GM12878 (cell line): ENCODE data around the gene EGR1. TPM values are rescaled to one million over a fixed set of nuclear protein-coding genes. Genes with fewer than 3 reads are reported as not detected.
A peak's percentile ranks its signal among the peaks of the same experiment; 100 is the strongest.

Source experiments
- ATAC-seq: fragments of 200-7000 bp; cut with Tn5 transposase; 3 replicates; pipeline ENCODE4 v1.9.1; 2020; ENCODE audit warnings: mild to moderate bottlenecking, moderate library complexity
- BruUV-seq: library from RNA; stranded (reverse); fragments of 400-500 nt; replicated peaks from 2 replicates; lab custom pipeline; 2021; lab: Mats Ljungman, UMichigan
- CTCF ChIA-PET: fragments of 300-600 bp; sonication (Branson Sonifier 250); formaldehyde crosslinking; extraction: SDS; loops from one replicate; lab custom pipeline; 2021; ENCODE audit warnings: inconsistent platforms; lab: Yijun Ruan, JAX
- POLR2A ChIA-PET: fragments of 350-600 bp; formaldehyde crosslinking; extraction: SDS; loops from one replicate; lab custom pipeline; 2021; ENCODE audit warnings: inconsistent platforms; lab: Charles Lee
- RAD21 ChIA-PET: fragments of 300-600 bp; sonication (Branson Sonifier 250); formaldehyde crosslinking; loops from one replicate; lab custom pipeline; 2023; ENCODE audit warnings: antibody characterized with exemption; ENCODE audit not compliant: unreplicated experiment; lab: Charles Lee
- SMC1A ChIA-PET: fragments of 300-600 bp; sonication (Branson Sonifier 250); formaldehyde crosslinking; loops from one replicate; lab custom pipeline; 2023; ENCODE audit not compliant: unreplicated experiment, uncharacterized antibody; lab: Charles Lee
- DNase-seq: peaks from one replicate; pipeline ENCODE4 v3.0.0-alpha.2; 2011; ENCODE audit warnings: low read depth, low spot score
- FAIRE-seq: peaks from 3 replicates; lab custom pipeline; 2011; peaks lifted over from hg19 to GRCh38; lab: Jason Lieb, UNC
- H2AFZ ChIP-seq: 2 replicates; pipeline ENCODE4 v1.6.0; 2011; ENCODE audit warnings: low read depth, low read length, control low read depth; ENCODE audit not compliant: control insufficient read depth
- H3K27ac ChIP-seq: 2 replicates; pipeline ENCODE4 v1.5.1; 2011; ENCODE audit warnings: control low read depth; ENCODE audit not compliant: control insufficient read depth, insufficient read depth
- H3K27me3 ChIP-seq, 2 experiments: replicated peaks in 1 of 2; 2 replicates each; pipeline versions ENCODE4 v1.6.0 to v1.6.1; 2011; ENCODE audit warnings: low read length in 1 of 2; ENCODE audit not compliant: control insufficient read depth in 2 of 2, insufficient read depth in 2 of 2
- H3K36me3 ChIP-seq, 2 experiments: 2 replicates each; pipeline ENCODE4 v1.5.1; 2011; ENCODE audit warnings: low read length in 1 of 2; ENCODE audit not compliant: control insufficient read depth in 2 of 2, insufficient read depth in 2 of 2
- H3K4me1 ChIP-seq: 2 replicates; pipeline ENCODE4 v1.6.1; 2011; ENCODE audit warnings: mild to moderate bottlenecking, low read length, moderate library complexity, mixed read lengths; ENCODE audit not compliant: control insufficient read depth, insufficient read depth
- H3K4me2 ChIP-seq: 2 replicates; pipeline ENCODE4 v1.6.0; 2011; ENCODE audit warnings: control low read depth; ENCODE audit not compliant: control insufficient read depth, insufficient read depth
- H3K4me3 ChIP-seq: fragments of 200-600 bp; sonication (generic); 2 replicates; pipeline ENCODE4 v1.5.1; 2016
- H3K79me2 ChIP-seq: 2 replicates; pipeline ENCODE4 v1.6.0; 2011; ENCODE audit warnings: low read length; ENCODE audit not compliant: control insufficient read depth, insufficient read depth
- H3K9ac ChIP-seq: 2 replicates; pipeline ENCODE4 v1.8.0; 2011; ENCODE audit warnings: low read length, control low read depth, mixed read lengths; ENCODE audit not compliant: control insufficient read depth, insufficient read depth
- H3K9me3 ChIP-seq: replicated peaks from 3 replicates; pipeline ENCODE4 v1.5.1; 2011; ENCODE audit warnings: mild to moderate bottlenecking, low read length; ENCODE audit not compliant: control insufficient read depth, insufficient read depth
- H4K20me1 ChIP-seq: 2 replicates; pipeline ENCODE4 v1.6.0; 2011; ENCODE audit not compliant: control insufficient read depth, insufficient read depth
- CTCF ChIP-seq, 3 experiments: IDR thresholded peaks in 2 of 3; conservative IDR thresholded peaks in 1 of 3; 2 replicates each; pipeline ENCODE4 v1.5.1; 2011; ENCODE audit warnings: low read depth in 3 of 3, low read length in 3 of 3, mild to moderate bottlenecking in 3 of 3, control low read depth in 2 of 3, moderate library complexity in 2 of 3, inconsistent platforms in 1 of 3, mixed read lengths in 1 of 3; ENCODE audit not compliant: control insufficient read depth in 2 of 3, insufficient read depth in 1 of 3; ENCODE audit errors: extremely low read depth in 1 of 3
- CUX1 ChIP-seq: IDR thresholded peaks from 2 replicates; pipeline ENCODE4 v1.6.1; 2012; ENCODE audit warnings: improper control_type of control experiment, low read depth, low read length; ENCODE audit not compliant: insufficient replicate concordance
- HCFC1 ChIP-seq: fragments of 150-350 bp; IDR thresholded peaks from 2 replicates; pipeline ENCODE4 v1.6.1; 2014; ENCODE audit warnings: low read length
- IKZF2 ChIP-seq, 2 experiments: fragments of 450-650 bp; IDR thresholded peaks; 2 replicates each; pipeline ENCODE4 v1.6.1; 2017; ENCODE audit warnings: mild to moderate bottlenecking in 2 of 2, moderate library complexity in 2 of 2
- MXI1 ChIP-seq: fragments of 150-350 bp; IDR thresholded peaks from 2 replicates; pipeline ENCODE4 v1.6.1; 2011; ENCODE audit warnings: low read depth, mild to moderate bottlenecking, inconsistent platforms, low read length, improper control_type of control experiment
- RUNX3 ChIP-seq: IDR thresholded peaks from 2 replicates; pipeline ENCODE4 v1.6.1; 2012; ENCODE audit warnings: low read length, inconsistent platforms
- SMC3 ChIP-seq: IDR thresholded peaks from 2 replicates; pipeline ENCODE4 v1.6.1; 2011; ENCODE audit warnings: low read length, improper control_type of control experiment, borderline replicate concordance
- WGBS: methylation state at CpG from one replicate; pipeline ENCODE4 v1.1.6; 2016; ENCODE audit warnings: low lambda C conversion rate; ENCODE audit not compliant: insufficient replicate concordance, insufficient coverage; ENCODE audit errors: missing lambda C conversion rate; 5-methylcytosine and 5-hydroxymethylcytosine counted together
- in situ Hi-C: fragments of 300-500 bp; cut with MboI; formaldehyde crosslinking; loops from 9 replicates; pipeline ENCODE4 v1.14.3; 2018; ENCODE audit warnings: mixed read lengths
- intact Hi-C: fragments of 100-400 bp; cut with micrococcal nuclease; formaldehyde crosslinking; loops from one replicate; pipeline ENCODE4 v1.14.2; 2022; ENCODE audit not compliant: unreplicated experiment
- polyA plus RNA-seq, 11 experiments: library from polyadenylated mRNA; depleted of rRNA in 4 of 11; unstranded in 6 of 11; stranded (reverse) in 5 of 11; fragments of >200 nt; fragmentation: Nextera tagmentation in 4 of 11; fragmentation: Illumina TruSeq in 1 of 11; extraction: Ambion mirVana in 4 of 11; extraction: Trizol in 1 of 11; gene quantifications; 1 replicate in 1 of 11; 2 replicates in 10 of 11; pipeline versions ENCODE4 v1.2.1 to v1.2.3, GENCODE V29; 2011 to 2016; ENCODE audit warnings: inconsistent platforms in 2 of 11, missing spikeins in 2 of 11, low read depth in 1 of 11
- total RNA-seq, 4 experiments: library from RNA; depleted of rRNA in 3 of 4; stranded (reverse); fragments of >200 nt in 3 of 4; fragmentation: Illumina TruSeq in 1 of 4; extraction: Trizol in 1 of 4; gene quantifications; 2 replicates each; pipeline versions ENCODE4 v1.2.1 to v1.2.3, GENCODE V29; 2013 to 2021

Gene EGR1
- total and polyA plus RNA-seq, 10 of the 15 experiments (the other 5 are each of a cell fraction or from before 2014, with no cell fraction given): 0.89 to 7.3 (median 2.5) TPM

- 90% methylated on average over 11 of the region's 11 CpGs for WGBS
- H2AFZ ChIP-seq: no peak overlapping the region
- CTCF ChIA-PET: interaction anchor here (0.6 to 4.6 kb wide), 19 partner anchors 10 to 322 kb away, joined by 3 to 123 read pairs (median 6); partner anchors contain the start of genes EGR1 and KIF20A
Observed at GRCh38 chr5:138502521-138502920, 37.2 kb downstream of the EGR1 start.

GRCh38 chr5:138503487-138504270 is 38.4 kb downstream of the EGR1 start:
- Histone ChIP-seq H3K4me2 (no peak overlapping the region), H3K9ac (no peak overlapping the region), H3K79me2 (no peaks in the 10 kb centered on the region), H2AFZ (no peak overlapping the region), H4K20me1 (no peaks in the 10 kb centered on the region), H3K27me3 (no peaks in the 10 kb centered on the region), H3K36me3 (peaks cover 8 to 13% of the 10 kb centered on the region in 2 experiments), H3K4me3 (no peak overlapping the region), H3K9me3 (no peaks in the 10 kb centered on the region), H3K27ac (no peak overlapping the region), H3K4me1 (no peaks in the 10 kb centered on the region)
- intact Hi-C loops (loop anchor here (1.0 kb wide), 2 partner anchors 53 to 323 kb away; no protein-coding TSS in a partner anchor), in situ Hi-C loops (loop anchor here (25.0 kb wide), 1 partner anchor 316 kb away; the partner anchor contains the start of genes BRD8 and KIF20A)
- ChIA-PET RAD21 (interaction anchor here (0.6 to 4.5 kb wide), 20 partner anchors 10 to 425 kb away, joined by 3 to 56 read pairs (median 3); partner anchors contain the start of genes CDC25C, EGR1 and REEP2), SMC1A (interaction anchor here (0.6 to 4.0 kb wide), 20 partner anchors 10 to 324 kb away, joined by 3 to 58 read pairs (median 4); partner anchors contain the start of genes BRD8, EGR1, KIF20A and REEP2), POLR2A (interaction anchor here (0.7 to 1.3 kb wide), 4 partner anchors 41 to 71 kb away, joined by 3 to 6 read pairs (median 4); no protein-coding TSS in a partner anchor), CTCF (interaction anchor here (0.6 to 4.6 kb wide), 37 partner anchors 9 to 888 kb away, joined by 3 to 123 read pairs (median 4); partner anchors contain the start of genes CDC25C, EGR1 and KIF20A)
- FAIRE-seq: peak; percentile 73
- no TSS peak for BruUV-seq
- peak; percentile 82 for ATAC-seq
- peak; percentile 17 for DNase-seq
- 31% methylated on average over 6 of the region's 6 CpGs for WGBS
- TF ChIP-seq CTCF (IDR thresholded peaks at IDR 0.05 in 2 of 3, conservative IDR thresholded peaks at IDR 0.05 in 1 of 3; ENCODE audit: control insufficient read depth in 2 of 3, extremely low read depth in 1 of 3, insufficient read depth in 1 of 3, low read depth in 3 of 3, low read length in 3 of 3): peak; percentile 79 to 84 (median 82)
- peak; percentile 47; the same call in 1 of the 2 replicates for TF ChIP-seq RUNX3
- no peak for TF ChIP-seq CUX1

More at GRCh38 chr5:138502521-138502920, 37.2 kb downstream of the EGR1 start:
- no peaks in the 10 kb centered on the region for H4K20me1 ChIP-seq
- FAIRE-seq (no peak), ATAC-seq (no peak), DNase-seq (no peak)
- no peaks in the 10 kb centered on the region for H3K4me1 ChIP-seq
- in situ Hi-C loops (loop anchor here (25.0 kb wide), 1 partner anchor 315 kb away; the partner anchor contains the start of genes BRD8 and KIF20A), intact Hi-C loops (no loop called here)
- no peak overlapping the region for H3K27ac ChIP-seq
- H3K4me2 ChIP-seq: no peak overlapping the region
- H3K36me3 ChIP-seq: peaks cover 3 to 12% of the 10 kb centered on the region in 2 experiments; a peak in 3 of 4 replicates
- no peak overlapping the region for H3K9ac ChIP-seq
- TF ChIP-seq RUNX3: no peak
- TF ChIP-seq MXI1: no peak
- TF ChIP-seq SMC3: no peak
- no peak for TF ChIP-seq HCFC1
- TF ChIP-seq IKZF2 (IDR thresholded peaks at IDR 0.05): no peak
- H3K79me2 ChIP-seq: no peaks in the 10 kb centered on the region
- no peaks in the 10 kb centered on the region for H3K9me3 ChIP-seq
- SMC1A ChIA-PET: interaction anchor here (0.9 to 4.0 kb wide), 8 partner anchors 8 to 323 kb away, joined by 3 to 58 read pairs (median 8); partner anchors contain the start of genes BRD8 and KIF20A
- RAD21 ChIA-PET: interaction anchor here (1.0 to 4.5 kb wide), 9 partner anchors 9 to 424 kb away, joined by 3 to 56 read pairs (median 4); partner anchors contain the start of gene EGR1
- no TSS peak for BruUV-seq
- no peaks in the 10 kb centered on the region for H3K27me3 ChIP-seq
- POLR2A ChIA-PET: interaction anchor here (0.7 to 1.3 kb wide), 2 partner anchors 37 to 70 kb away, joined by 4 read pairs; partner anchors contain the start of gene EGR1
- H3K4me3 ChIP-seq: no peak overlapping the region
